ENCODE data around the gene DLGAP4. TPM values are rescaled to one million over a fixed set of nuclear protein-coding genes. Genes with fewer than 3 reads are reported as not detected.

DLGAP4 gene
- total RNA-seq, 2 donors from 2014 or later, result 23.1 to 60.0 TPM

DNA sequence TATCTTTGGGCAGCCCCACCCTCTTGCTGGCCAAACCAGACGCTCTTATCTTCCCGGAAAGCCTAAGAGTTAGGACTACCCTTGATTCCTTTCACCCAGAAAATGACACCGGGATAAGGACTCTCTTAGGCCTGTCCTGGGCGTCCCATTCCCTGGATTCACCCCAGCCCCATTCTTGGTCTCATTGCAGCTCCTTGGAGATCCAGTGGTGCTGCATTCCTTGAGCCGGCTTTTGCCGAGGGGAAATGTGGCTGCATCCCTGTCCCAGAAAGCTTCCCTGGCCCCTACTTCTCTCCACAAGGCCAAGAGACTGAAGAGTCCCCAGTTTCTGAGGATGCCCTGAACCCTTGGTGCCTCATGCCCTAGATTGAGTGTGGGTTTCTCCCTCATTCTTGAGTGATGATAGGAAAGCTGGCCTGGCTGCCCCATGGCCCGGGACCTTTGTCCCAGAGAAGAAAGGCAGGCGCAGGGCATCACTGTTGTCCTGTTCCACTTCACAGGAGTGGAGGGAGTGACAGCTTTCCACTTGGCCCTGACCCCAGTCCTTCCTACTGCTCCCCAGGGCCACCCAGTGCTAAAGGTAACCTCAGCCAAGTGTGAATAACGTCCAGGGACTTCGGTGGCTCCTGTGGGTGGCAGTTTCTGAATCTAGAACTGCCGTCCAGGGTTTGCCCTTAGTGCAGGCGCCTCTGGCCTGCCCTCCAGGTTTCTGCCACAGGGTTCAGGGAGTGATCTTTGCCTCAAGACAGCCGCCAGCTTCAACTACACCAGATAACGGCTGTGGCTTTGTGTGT is 192.4 kb downstream of the DLGAP4 start:
- DNase-seq (no peak), ATAC-seq (no peak)
- intact Hi-C loops (cut with DNase I), result no loop called here
- Histone ChIP-seq H3K9me3 (no peaks in the 10 kb centered on the region), H3K36me3 (replicated peaks in 1 of 2; ENCODE audit: insufficient read depth in 1 of 2, low read depth in 2 of 2) (peaks cover 0 to 10% of the 10 kb centered on the region in 2 donors), H3K27me3 (no peaks in the 10 kb centered on the region), H3K4me1 (peaks cover 19% of the 10 kb centered on the region), H3K27ac (peak overlapping the region in 3 of 4 donors; percentile 52 to 68 (median 63)), H3K4me3 (no peak overlapping the region)
- 70 to 81% methylated on average over 12 to 14 of the region's 14 CpGs for WGBS, 2 donors
- no peak for TF ChIP-seq POLR2A (IDR thresholded peaks at IDR 0.05)
- TF ChIP-seq, protein P1, sequence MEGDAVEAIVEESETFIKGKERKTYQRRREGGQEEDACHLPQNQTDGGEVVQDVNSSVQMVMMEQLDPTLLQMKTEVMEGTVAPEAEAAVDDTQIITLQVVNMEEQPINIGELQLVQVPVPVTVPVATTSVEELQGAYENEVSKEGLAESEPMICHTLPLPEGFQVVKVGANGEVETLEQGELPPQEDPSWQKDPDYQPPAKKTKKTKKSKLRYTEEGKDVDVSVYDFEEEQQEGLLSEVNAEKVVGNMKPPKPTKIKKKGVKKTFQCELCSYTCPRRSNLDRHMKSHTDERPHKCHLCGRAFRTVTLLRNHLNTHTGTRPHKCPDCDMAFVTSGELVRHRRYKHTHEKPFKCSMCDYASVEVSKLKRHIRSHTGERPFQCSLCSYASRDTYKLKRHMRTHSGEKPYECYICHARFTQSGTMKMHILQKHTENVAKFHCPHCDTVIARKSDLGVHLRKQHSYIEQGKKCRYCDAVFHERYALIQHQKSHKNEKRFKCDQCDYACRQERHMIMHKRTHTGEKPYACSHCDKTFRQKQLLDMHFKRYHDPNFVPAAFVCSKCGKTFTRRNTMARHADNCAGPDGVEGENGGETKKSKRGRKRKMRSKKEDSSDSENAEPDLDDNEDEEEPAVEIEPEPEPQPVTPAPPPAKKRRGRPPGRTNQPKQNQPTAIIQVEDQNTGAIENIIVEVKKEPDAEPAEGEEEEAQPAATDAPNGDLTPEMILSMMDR (IDR thresholded peaks at IDR 0.05), result no peak

GRCh38 chr20:36499211-36499610 is 193.1 kb downstream of the DLGAP4 start:
- 90 to 92% methylated on average over 23 to 25 of the region's 26 CpGs for WGBS, 2 donors
- Histone ChIP-seq H3K4me3 (no peak overlapping the region), H3K27me3 (no peaks in the 10 kb centered on the region), H3K4me1 (peaks cover 14% of the 10 kb centered on the region), H3K36me3 (replicated peaks in 1 of 2; ENCODE audit: insufficient read depth in 1 of 2, low read depth in 2 of 2) (peaks cover 0 to 11% of the 10 kb centered on the region in 2 donors), H3K9me3 (no peaks in the 10 kb centered on the region), H3K27ac (no peak overlapping the region)
- TF ChIP-seq, protein P1 (IDR thresholded peaks at IDR 0.05), result no peak
- no peak for TF ChIP-seq POLR2A (IDR thresholded peaks at IDR 0.05)
- intact Hi-C loops (cut with DNase I), result no loop called here
- DNase-seq (no peak), ATAC-seq (no peak)

- TF ChIP-seq, protein P1 (IDR thresholded peaks at IDR 0.05), result no peak
- no peak for TF ChIP-seq POLR2A (IDR thresholded peaks at IDR 0.05)
- peaks cover 0 to 13% of the 10 kb centered on the region in 2 donors for H3K36me3 ChIP-seq (replicated peaks in 1 of 2; ENCODE audit: insufficient read depth in 1 of 2, low read depth in 2 of 2)
- no peaks in the 10 kb centered on the region for H3K27me3 ChIP-seq
- intact Hi-C loops (cut with DNase I), result no loop called here
- no peak for DNase-seq
- no peak overlapping the region for H3K27ac ChIP-seq
- no peaks in the 10 kb centered on the region for H3K9me3 ChIP-seq
- no peak for ATAC-seq
- peaks cover 14% of the 10 kb centered on the region for H3K4me1 ChIP-seq
- WGBS, 2 donors, result 91 to 95% methylated on average over 21 to 28 of the region's 31 CpGs
- H3K4me3 ChIP-seq, result no peak overlapping the region
Measured at GRCh38 chr20:36499723-36500501, 193.8 kb downstream of the DLGAP4 start.

GRCh38 chr20:36501367-36502006 is 195.3 kb downstream of the DLGAP4 start:
- Histone ChIP-seq H3K27me3 (no peaks in the 10 kb centered on the region), H3K4me1 (peaks cover 14% of the 10 kb centered on the region), H3K27ac (no peak overlapping the region), H3K4me3 (no peak overlapping the region), H3K9me3 (no peaks in the 10 kb centered on the region), H3K36me3 (replicated peaks in 1 of 2; ENCODE audit: insufficient read depth in 1 of 2, low read depth in 2 of 2) (peaks cover 0 to 13% of the 10 kb centered on the region in 2 donors)
- 71 to 79% methylated on average over 3 of the region's 3 CpGs for WGBS, 2 donors
- no peak for DNase-seq
- ATAC-seq, result no peak
- intact Hi-C loops (cut with DNase I), result no loop called here
- TF ChIP-seq, protein P1 (IDR thresholded peaks at IDR 0.05), result no peak
- TF ChIP-seq POLR2A (IDR thresholded peaks at IDR 0.05), result no peak

All from body of pancreas (tissue), 4 donors.